ENCODE data around the gene C10orf90. TPM values are rescaled to one million over a fixed set of nuclear protein-coding genes. Genes with fewer than 3 reads are reported as not detected.

The C10orf90 gene
- total and polyA plus RNA-seq, 2 of the 8 experiments (the other 6 are each of a cell fraction or from before 2014, with no cell fraction given) = 0.21 TPM; not detected in 1

DNA sequence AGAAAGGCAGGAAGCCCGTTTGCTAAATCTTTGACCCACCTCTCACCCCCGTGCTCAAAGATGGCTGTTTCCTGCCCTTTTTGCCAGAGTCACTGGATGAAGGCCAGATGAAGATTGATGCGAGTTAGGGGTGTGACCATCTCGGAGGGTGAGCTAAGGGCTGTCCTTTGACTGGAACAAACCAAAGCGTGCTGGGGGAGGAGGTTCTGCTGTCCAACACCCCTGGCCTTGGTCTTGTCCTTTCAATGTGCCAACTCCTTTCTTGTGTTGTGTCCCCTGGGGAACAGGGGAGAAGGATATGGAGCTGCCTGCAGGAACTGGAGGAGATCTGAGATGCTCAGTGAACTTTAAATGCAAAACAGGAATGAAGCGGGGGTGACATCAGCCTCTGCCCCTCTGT lies 191.9 kb downstream of the C10orf90 start (continued):
- TF ChIP-seq SIRT6 (IDR thresholded peaks at IDR 0.05; ENCODE audit: low read length) = no peak
- no peak for TF ChIP-seq RXRA (IDR thresholded peaks at IDR 0.05; ENCODE audit: insufficient read depth, low read depth, low read length)
- TF ChIP-seq CHD1 (IDR thresholded peaks at IDR 0.05; ENCODE audit: low read depth, low read length) = no peak
- no peak for TF ChIP-seq ASH2L (IDR thresholded peaks at IDR 0.05; ENCODE audit: low read length)
- TF ChIP-seq FOSL1 (IDR thresholded peaks at IDR 0.05; ENCODE audit: insufficient read depth, low read depth, low read length) = no peak

Data from H1 (cell line).